ENCODE measurements around the gene CHRM4. TPM values are rescaled to one million over a fixed set of nuclear protein-coding genes. Genes with fewer than 3 reads are reported as not detected.

CHRM4 gene
- total RNA-seq, 1 donor from 2014 or later = not detected

DNA sequence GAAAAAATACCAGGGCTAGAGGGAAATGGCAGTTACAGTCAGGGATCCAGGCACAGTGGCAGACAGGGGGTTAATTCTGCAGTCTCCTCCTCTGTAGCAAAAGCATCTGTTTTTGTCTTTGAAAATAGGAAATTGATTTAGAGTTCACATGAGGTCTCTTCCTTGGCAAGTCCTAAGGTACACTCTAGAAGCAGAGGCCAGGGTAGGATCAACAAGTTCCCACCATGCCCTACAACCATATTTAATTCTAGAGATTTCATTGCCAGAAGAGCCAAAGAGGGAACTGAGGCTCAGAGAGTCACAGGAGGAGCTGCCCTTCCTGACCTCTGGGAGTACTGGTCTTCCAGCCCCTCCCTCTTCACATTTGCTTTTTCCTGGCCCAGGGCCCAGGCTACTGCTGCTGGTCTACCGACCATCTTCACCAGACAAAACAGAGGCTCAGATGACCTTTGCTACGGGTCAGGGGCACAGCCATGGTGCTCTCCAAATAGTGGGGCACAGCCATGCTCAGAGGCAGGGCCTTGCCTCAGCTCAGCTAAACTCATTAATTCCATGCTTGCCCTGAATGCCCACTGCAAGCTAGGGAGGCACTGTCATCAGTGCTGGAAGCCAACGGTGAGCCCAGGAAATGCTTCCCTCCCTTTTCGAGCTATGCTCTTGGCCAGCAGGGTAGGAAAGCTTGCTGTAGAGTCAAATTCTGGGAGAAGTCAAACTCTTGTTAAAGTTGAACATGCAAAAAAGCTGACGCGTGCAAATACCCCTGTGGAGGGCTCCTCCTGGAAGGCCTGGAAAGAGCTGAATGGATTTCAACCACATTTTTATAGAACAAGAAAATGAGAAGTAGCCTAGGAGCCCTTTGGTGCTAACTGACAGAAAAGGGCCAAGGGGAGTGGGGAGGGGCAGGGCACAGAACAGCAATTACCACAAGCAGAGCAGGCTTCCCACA, 11.7 kb upstream of the CHRM4 start:
- DNase-seq (ENCODE audit: low spot score) = no peak

DNA sequence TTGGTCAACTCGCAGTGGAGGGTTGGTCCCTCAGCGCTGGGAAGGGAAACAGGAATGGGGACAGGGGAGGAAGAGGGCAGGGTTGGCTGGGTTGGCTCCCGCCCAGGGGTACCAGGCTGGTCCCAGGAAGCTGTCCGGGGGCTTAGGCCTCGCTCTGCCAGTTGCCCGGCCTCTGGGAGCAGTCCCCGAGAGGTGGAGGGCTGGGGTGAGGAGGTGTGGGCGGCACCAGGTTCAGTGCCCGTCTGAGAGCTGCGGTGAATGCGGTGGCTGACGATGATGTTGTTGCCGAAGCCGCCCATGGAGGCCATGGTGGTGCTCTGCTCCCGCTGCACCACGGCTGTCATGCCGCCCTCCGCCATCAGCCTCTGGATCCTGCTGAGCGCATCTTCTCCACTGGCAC, 6.0 kb upstream of the CHRM4 start:
- no peak for DNase-seq (ENCODE audit: low spot score)

DNA sequence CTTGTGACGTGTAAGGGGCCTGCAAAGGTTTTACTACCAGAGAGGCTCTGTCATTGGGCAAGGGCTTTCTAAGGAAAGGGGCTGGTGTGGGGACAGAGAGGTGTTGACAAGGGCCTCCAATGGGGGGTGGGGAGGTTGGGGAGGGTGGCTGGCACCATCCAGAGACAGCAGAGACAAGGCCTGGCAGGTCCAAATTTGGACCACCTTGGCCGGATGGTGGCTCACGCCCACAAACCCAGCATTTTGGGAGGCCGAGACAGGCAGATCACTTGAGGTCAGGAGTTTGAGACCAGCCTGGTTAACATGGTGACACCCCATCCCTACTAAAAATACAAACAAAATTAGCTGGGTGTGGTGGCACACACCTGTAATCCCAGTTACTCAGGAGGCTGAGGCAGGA, 2.2 kb upstream of the CHRM4 start:
- no peak for DNase-seq (ENCODE audit: low spot score)

DNA sequence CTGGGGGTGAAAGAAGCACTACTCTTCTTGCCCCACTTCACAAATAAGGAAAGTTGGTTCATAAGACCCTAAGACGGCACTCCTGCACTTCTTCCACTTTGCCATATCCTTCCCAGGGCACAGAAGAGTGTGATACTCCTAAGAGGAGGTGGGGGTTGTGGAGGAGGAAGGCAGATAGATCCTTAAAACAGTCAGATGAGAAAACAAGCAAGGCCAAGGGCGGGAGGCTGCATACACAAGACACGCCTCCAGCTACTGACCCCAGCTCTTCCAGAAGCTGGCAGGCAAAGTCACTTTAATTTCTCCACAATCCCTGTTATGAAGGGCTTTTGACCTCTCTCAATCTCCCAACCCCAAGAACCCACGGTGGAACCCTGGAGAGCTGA, 1.6 kb upstream of the CHRM4 start:
- no peak for DNase-seq (ENCODE audit: low spot score)

DNA sequence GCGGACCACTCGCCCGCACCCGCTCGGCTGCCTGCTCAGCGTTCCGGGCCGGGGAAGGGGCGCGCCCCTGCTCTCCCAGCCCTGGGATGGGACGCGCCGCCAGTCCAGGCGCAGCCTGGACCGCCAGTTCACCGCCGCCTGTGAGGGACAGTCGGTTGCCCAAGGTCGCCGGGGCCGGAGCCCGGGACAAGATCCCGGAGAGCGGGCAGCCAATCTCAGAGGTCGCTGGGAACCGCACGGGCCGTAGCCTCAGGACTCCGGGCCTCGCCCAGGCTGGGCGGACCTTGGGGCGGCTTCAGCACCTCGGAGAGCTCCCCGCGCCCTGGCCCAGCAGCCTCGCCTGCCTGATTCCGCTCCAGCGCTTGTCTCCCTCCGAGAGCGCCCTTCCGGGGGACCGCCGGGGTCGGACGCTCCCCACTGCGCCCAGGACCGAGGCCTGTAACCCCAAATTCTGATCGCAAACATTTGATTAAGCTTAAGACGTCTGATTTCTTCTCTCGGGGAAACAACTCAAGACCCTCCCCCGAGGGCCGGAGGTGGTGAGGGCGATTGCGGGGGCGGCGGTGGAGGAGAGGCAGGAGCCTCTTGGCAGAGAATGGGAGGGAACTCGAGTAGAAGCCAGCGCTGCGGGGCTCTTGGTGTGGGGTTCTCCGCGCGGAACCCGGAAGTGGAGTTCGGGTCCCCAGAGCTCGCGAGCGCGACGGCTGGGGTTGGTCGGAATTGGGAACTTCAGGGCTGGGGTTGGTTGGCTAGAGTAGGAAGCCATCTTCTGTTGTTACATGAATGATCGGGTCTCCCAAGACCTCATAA, 1.1 kb upstream of the CHRM4 start:
- DNase-seq (ENCODE audit: low spot score) = peak; percentile 95

DNA sequence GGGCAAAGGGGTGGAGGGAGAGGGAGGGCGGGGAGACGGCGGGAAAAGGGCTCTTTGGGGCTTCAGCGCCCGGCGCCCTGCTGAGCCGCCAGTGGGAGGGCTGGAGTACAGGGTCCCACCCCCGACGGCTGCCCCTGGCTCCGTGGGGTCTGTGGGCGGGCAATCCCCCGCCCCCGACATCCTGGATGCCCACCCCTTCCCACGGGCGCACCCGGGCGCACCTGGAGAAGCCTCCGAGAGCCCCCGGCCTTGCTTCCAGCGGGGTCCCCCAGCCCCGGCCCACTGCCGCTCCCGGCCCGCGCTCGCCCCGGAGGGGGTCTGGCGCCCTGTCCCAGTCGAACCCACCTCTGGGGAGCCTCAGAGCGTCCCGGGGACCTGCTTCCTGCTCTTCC, 394 bp downstream of the CHRM4 start:
- no peak for DNase-seq (ENCODE audit: low spot score)

DNA sequence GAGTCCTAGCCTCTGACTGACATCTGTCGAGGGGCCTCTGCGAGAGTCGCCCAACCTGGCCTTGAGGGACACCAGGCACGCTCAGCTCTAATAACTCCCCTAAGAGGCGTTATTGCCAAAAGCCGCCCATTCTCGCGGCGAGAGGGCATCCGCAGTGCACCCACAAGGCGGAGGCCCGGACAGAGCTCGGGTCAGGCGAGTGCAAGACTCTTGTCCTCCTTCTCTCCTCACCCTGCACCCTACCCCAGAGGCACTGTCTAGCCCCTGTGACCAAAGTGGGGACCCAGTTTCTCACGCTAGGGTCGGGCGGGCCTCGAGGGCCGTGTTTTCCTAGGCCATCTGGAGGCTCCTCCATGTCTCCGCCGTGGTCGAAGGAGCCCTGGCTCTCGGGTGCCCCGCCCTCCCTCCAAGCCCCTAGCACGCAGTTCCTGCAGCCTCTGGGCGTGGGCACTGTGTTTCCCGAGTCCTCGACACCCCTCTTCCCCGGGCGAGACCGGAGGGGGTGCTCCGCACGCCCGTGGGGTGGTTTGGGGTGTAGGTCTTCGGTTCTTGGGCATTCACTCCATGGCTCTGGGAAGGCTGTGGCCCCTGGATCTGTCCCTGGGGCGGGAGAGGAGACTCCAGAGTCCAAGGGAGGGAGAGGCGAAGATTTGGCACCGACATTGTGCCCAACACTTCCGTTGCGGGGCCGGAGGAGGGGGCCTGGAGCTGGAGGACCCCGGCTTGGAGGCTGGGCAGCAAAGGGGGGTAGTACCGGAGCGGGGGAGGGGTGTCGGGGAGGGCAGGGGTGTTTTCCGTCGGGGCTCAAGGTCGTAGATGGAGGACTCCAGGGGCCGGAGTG, 1.0 kb downstream of the CHRM4 start:
- DNase-seq (ENCODE audit: low spot score) = no peak

DNA sequence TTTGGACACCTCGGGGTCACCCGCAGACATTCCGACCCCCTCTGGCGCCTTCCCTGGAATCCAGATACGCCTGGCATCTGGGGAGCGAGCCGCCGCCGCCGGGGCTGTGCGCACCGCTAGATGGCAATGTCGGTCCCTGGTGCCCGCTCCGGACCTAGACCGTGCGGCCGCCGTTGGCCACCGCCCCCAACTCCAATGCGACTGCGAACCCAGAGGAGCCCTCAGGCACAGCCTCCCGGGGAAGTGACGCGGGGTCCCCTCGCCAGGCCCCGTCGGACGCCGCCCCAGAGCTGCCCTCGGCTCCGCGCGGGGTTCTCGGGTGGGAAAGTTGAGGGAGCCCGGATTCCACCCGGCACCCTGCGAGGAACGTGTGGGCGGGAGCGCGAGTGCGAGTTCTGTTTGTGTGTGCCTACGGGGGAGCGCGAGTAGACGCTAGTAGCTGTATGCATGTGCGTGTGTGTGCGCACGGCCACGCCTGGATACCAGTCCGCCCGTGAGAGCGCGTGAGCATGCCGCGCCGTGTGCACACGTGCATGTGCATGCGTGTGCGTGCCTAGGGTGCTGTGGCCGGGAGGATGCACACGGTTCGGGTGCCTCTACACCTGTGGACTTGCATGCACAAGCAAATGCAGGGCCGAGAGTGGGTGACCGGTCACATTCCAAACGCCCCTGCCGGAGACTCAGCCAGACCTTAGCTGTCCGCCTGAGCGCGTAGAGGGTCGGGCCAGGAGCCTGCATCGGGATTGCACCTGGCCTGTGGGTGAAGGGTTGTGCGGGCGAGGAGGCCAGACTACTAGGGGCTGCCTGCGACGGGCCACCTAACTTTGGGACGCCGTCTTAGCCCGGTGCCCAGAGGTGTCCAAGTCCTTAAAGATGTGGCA, 1.9 kb downstream of the CHRM4 start:
- DNase-seq (ENCODE audit: low spot score) = peak; percentile 94

DNA sequence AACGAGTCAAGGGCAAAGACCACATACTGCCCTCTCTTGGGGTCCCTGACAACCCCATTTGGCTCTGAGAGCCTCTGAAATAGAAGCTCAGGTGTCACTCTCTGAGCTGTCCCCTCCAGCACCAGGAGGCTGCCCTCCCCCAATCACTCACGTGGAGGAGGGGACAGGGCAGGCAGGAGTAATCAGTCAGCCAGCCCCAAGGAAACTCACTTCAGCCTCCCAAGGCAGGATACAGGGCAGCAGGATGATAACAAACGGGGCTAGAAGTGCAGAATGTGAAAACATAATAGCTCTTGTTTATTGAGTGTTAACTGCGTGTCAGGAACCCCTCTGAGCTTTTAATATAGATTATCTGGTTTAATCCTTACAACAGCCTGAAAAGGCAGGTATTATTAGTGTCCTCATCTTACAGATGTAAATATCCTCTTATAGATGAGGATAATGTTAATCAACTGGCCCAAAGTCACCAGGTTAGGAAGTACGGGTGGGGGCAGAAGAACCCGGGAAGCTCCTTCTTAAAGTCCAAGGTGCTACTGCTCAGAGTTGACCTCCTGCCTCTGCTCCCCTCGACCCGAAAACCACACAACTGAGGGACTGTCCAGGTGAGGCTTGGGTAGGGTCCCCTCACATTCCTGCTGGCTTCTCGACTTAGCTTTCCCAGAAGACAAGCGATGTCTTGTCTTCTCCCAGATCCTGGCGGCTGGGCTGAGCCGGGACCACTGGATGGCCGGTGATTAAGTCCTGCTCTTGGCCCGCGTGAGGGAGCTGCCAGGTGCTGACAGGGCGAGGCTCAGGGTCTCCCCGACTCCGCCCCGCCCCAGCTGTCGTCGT, 2.7 kb downstream of the CHRM4 start:
- DNase-seq (ENCODE audit: low spot score) = no peak

DNA sequence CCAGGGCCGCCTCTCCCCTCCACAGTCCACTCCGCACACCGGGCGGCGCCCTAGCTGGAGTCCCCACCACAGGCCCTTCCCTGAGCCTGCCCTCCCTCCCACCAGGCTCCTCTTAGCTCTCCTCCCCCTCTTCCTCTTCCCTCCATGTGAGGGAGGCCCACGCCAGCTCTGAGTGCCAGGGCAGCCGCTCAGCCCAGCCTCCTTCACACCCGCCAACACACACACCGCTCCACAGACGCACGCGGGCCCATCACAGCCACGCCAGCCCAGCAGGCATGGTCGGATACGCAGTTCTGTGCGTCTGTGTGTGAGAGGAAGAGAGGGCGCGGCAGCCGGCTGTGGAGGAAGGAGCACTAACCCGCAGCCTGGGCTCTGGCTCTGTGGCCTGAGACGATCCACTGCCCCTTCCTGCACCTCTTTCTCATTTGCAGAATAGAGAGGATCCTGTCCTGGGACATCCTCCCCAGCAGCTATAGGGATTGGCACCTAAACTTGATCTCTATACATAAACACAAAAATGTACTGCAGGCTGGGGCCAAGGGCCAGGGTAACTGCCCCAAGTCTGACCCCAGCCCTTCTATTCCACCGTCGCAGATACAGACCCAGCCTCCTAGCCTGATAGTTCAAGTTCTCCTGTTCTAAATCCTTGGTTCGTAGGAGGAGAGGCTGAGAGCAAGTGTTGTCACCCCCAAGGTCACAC, 3.5 kb downstream of the CHRM4 start:
- no peak for DNase-seq (ENCODE audit: low spot score)

DNA sequence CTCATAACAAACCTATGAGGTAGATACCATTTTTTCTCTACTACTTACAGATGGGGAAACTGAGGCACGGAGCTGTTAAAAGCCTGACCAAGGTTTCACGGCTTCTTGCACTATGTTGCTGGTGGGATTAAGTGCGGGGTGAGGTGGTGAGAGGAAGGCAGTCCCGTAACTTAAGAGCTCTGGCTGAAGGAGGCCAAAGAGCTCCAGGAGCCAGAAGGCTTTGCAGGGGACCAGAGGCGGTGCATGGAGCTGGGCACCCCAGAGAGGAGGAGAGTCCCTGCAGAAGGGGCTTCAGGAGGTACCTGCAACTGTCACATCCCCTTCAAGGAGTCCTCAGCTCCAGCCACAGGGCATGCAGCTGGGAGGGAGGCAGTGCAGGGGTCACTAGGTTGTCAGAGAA, 4.1 kb downstream of the CHRM4 start:
- no peak for DNase-seq (ENCODE audit: low spot score)

DNA sequence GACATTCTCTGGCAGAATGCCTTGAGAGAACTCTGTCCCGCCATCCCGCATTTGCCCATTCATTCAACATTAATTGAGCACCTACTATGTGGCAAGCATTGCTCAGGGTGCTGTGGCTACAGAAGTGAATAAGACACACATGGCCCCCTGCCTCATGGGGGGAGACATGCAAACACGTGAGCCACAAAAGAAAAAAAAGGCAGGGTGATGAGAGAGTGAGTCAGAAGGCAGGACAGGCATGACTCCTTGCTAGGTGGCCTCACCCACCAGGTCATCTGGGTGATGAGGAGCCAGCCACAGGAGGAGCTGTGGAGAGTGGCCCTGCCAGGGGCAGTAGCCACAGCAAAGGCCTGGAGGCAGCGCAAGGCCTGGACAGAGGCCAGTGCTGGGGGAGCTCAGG, 4.9 kb downstream of the CHRM4 start:
- DNase-seq (ENCODE audit: low spot score) = no peak

DNA sequence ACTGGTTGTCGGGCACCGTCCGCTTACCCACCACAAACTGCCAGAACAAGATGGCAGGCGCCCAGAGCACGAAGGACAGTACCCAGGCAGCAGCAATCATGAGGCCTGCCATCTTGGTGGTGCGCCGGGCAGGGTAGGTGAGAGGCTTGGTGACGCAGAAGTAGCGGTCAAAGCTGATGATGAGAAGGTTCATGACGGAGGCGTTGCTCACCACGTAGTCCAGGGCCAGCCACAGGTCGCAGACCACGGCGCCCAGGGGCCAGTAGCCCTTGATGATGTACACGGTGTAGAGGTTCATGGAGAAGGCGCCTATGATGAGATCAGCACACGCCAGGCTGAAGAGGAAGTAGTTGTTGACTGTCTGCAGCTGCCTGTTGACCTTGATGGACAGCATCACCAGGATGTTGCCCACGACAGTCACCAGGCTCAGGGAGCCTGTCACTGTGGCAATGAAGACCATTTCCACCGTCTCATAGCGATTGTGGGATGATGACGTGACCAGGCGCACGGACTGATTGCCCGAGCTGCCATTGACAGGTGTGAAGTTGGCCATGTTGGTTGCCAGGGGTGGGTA, 5.5 kb downstream of the CHRM4 start:
- DNase-seq (ENCODE audit: low spot score) = no peak

DNA sequence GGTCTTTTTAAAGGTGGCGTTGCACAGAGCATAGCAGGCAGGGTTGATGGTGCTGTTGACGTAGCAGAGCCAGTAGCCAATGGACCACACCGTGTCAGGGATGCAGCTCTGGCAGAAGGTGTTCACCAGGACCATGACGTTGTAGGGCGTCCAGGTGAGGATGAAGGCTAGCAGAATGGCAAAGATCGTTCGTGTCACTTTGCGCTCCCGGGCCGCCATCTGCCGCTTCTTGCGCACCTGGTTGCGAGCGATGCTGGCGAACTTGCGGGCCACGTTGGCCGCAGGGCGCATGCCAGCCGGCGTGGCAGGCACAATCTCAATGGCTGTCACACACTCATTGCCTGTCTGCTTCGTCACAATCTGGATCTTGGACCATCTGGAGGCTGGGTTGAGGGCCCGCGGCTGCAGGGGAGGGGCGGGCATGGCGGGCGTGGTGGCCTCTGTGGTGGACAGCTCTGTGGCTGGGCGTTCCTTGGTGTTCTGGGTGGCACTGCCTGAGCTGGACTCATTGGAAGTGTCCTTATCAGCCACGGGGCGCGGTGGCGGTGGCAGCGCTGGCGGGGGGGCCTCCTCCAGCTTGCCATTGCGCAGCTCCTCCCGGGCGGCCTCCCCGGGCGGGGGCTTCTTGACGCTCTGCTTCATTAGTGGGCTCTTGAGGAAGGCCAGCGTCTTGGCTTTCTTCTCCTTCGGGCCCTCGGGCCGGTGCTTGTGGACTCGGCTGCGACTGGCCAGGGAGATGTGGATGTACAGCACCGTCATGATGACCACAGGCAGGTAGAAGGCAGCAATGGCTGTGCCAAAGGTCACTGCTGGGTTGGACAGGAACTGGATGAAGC, 6.2 kb downstream of the CHRM4 start:
- DNase-seq (ENCODE audit: low spot score) = no peak

DNA sequence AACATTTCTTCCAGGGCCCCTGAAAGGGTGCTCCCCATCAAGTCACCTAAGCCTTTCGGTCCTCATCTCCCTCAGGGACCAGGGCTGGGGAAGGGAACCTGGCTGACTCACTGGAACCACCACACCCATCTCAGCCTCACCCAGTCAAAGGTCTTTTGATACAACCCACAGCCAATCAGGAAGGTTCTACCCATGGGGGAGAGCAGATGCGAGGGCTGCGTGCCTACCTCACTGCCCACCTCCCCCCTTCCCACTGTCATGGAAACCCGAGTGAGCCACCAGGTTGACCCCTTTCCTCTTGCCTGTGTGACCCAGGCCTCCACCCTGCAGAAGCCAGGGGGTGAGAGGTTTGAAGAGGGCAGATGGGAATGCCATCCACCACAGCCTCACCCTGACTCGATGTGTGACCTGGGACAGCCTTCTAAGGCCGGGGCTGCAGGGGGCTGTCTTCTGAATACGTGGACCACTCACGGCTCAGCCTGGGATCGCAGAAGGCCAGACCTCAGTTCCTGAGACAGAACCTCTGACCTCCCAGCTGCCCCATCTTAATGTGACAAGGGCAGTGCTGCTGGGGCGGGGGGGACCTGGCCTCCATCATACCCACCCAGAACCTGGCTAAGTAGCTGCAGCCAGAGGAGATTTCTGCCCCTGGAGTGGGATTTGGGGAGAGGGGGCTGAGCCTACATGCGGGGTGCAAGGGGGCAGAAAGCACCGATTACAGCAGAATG, 7.4 kb downstream of the CHRM4 start:
- no peak for DNase-seq (ENCODE audit: low spot score)

DNA sequence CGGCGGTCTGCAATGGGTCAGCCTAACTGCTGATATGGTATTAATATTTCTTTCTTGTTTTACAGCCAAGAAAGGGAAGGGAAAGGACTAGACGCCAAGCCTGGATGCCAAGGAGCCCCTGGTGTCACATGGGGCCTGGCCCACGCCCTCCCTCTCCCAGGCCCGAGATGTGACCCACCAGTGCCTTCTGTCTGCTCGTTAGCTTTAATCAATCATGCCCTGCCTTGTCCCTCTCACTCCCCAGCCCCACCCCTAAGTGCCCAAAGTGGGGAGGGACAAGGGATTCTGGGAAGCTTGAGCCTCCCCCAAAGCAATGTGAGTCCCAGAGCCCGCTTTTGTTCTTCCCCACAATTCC, 8.2 kb downstream of the CHRM4 start:
- no peak for DNase-seq (ENCODE audit: low spot score)

Measured in mesenteric fat pad (tissue), 1 donor.